DMS 273 (cell line): ENCODE results near the gene CERS6.
"Not testable (repeated sequence)": the region's sequence is repeated elsewhere in the genome, so short reads cannot be mapped to it uniquely, and the experiment has no call there.

Experiments used
- DNase-seq: peaks from one replicate; lab custom pipeline; 2025; ENCODE audit not compliant: unreplicated experiment; lab: John Stamatoyannopoulos, UW

CERS6 gene

GRCh38 chr2:168662651-168663208, 206.7 kb downstream of the CERS6 start:
- no peak for DNase-seq

DNA sequence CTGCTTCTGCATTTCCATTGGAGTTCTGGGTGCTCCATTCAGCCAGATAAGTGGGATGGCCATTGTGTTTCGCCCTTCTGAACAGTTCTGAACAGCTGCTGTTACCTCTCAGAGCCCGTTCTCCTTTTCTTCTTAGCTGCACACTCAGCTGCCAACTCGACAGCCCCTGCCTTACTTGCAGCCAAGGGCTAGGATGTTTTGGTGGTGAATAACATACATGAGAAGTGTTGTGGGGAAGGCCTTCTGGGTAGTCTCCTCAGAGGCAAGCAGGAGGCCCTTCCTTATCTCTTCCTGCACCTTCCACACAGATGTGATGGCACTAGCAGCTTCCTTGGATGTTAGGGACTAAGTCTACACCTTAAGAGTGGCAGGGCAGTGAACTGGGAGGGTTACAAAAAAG, 207.9 kb downstream of the CERS6 start:
- DNase-seq: no peak

GRCh38 chr2:168664715-168665114, 208.6 kb downstream of the CERS6 start:
- not testable (repeated sequence) for DNase-seq

- no peak for DNase-seq
These were observed 210.3 kb downstream of the CERS6 start for GRCh38 chr2:168666339-168666738.

- DNase-seq: no peak
These were observed 211.1 kb downstream of the CERS6 start for GRCh38 chr2:168667156-168667555.

DNA sequence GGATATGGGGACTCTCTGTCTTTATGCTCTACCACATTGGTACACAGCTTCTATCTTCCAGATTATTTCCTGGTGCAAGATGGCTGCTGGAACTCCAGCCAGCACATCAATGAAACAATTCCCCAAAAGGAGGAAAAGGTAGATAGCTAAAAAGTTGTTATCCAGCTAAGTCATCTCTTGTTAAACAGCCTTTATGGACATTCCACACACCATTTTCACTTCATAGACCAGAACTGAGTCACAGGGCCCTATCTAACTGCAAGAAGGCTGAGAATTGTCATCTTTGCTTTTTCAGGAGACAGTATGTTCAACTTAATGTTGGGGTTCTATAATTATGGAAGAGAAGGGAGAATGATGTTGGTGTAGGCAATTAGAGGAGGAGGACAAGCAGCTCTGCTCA, 213.1 kb downstream of the CERS6 start:
- DNase-seq: no peak

DNA sequence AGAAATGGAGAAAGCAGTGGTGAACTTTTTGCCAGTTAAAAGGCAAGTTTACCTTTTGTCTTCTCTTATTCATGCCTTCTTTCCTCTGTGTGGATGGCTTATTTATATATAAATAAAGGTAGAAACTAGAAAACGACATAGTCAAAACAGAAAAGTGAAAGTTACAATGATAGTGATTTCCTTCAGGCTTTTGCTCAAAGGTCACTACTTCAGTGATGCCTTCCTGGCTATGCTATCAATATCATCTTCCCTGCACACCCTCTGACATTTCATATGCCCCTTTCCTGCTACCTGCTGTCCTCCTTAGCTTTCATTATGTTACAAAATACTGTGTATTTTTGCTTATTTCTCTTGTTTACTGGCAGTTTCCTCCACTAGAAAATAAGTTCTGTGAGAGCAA, 214.4 kb downstream of the CERS6 start:
- no peak for DNase-seq

GRCh38 chr2:168671932-168672331, 215.9 kb downstream of the CERS6 start:
- DNase-seq: no peak

DNA sequence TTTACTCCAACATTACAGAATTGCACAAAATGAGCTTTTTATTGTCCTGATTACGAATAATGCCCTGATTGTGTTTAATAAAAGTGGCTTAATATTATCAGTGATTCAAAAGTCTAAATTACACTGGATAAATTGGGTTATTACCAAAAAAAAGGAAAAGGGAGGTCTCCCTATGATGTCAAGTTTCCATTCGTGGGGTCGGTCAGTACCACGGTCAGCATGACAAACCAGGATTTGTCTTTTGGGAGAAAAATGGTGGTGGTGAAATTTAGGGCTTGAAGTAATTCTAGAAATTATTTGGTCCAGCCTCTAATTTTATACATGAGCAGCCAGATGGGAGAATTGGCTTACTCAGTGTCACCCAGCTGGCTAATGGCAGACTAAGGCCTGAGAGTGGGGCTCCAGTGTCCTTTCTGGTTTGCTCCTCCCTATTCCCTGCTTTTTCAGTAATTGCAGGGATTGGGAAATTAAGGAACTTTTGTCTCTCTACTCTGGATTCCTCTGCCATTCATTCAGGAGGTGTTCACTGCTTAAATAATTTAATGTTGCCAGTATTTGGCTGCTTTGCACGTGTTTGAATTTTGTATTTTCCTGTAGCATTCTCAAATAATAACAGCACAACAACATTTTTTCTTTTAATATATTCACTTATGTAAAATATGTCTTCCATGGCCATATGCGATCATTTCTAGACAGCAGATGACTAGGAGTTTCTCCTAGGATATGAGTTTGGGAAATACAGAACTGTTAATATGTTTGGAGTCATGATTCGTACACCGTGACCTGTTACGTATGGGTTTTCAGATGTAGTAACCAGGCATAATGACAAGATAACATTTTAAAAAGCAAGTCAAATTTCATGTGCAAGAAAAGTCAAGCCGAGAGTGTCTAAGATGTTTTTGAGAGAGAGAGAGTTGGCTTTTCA, 217.5 kb downstream of the CERS6 start:
- peak; percentile 80 for DNase-seq

- no peak for DNase-seq
These were observed 222.2 kb downstream of the CERS6 start for GRCh38 chr2:168678153-168678853.

DNA sequence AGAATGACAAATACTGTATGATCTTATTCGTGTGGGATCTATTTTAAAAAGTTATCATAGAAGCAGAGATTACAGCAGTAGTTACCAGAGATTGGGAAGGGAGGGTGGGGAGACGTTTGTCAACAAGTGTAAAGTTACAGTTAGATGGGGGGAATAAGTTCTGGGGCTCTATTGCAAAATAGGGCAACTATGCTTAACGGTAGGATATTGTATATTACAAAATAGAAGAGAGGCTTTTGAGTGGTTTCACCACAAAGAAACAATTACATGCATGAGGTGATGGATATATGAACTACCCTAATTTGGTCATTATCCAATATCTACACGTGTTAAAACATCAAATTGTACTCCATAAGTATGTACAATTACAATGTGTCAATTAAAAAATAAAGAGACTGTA, 223.0 kb downstream of the CERS6 start:
- DNase-seq: no peak

- DNase-seq: no peak
These were observed 223.8 kb downstream of the CERS6 start for GRCh38 chr2:168679741-168680310.

- DNase-seq: no peak
These were observed 227.9 kb downstream of the CERS6 start for GRCh38 chr2:168683996-168684395.

DNA sequence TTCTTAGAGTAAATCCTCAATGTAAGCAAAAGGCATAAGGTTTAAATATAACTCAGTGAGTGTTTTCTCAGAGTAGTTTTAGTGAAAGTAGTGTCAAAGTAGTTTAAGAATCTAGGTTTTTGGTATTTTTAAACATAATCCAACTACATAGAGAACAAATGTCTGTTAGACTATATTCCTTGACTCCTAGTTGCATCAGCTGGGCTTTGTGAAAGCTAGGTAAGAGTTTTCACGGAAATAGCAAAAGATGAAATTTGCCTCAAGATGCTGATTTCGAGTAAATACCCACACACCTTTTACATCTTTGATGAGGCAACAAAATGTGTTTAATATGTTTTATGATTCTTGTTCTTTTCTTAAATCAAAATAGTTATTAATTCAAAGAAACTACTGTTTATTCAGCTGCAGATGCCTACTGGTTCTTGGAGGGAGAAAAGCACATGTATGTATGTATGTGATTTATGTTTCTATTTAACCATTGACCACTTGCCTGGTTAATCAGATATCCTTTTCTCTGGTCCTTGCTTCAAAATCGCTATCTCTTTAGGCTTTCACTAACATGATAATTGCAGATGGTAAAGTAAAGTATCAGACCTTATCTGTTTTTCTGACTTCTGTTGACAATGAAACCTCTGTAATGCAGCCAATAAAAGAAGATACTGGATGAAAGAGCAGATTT, 229.0 kb downstream of the CERS6 start:
- DNase-seq: no peak

GRCh38 chr2:168685600-168686451, 229.8 kb downstream of the CERS6 start:
- DNase-seq: no peak

DNA sequence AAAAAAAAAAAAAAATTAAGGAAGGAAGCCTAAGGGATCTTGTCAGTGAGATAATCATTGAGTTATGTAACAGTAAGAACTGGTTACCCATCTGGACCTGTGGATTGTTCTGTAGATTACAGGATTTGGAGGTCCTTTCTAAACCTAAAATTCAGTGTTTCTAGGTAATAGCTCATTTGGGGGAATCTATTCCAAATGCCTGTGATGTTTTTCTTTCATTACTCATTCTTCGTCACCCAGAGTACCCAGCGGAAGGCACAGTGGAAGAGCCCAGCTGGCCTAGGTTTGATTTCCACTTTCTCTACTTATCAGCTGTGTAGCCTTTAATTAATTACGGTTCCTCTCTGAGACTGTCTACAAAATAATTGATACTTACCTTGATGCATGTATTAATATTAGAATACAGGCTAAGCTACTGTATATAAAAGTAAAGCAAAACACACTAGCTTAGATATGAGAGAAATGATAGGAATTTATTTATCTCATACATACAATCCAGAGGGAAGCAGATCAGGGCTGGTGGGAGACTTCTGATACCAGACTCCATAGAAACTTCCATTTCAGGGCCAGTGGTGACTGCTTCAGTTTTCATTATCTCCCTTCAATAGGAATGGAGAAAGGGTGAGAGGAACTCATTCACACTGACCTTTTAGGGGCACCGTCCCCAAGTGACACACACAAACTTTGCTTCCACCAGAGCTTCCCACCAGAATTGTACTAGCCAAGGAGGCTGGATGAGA, 230.6 kb downstream of the CERS6 start:
- DNase-seq: no peak

DNA sequence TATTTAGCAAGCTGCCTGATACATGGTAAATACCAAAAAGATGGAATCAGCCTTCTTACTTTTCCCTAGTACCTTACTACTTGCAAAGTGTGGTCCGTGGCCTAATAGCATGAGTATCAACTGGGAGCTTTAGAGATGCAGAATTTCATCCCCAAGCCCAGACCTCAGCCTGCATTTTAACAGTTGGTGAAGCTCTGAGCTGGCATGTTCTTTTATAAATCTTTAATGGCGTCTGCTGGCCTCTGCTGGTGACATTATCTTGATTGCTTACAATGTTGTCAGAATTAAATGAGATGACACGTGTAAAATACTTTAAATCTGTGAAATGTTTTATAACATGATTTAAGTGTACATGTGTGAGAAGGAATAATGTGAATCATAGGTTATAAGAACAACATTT, 231.2 kb downstream of the CERS6 start:
- DNase-seq: peak; percentile 46

- no peak for DNase-seq
These were observed 234.4 kb downstream of the CERS6 start for GRCh38 chr2:168690381-168690885.

DNA sequence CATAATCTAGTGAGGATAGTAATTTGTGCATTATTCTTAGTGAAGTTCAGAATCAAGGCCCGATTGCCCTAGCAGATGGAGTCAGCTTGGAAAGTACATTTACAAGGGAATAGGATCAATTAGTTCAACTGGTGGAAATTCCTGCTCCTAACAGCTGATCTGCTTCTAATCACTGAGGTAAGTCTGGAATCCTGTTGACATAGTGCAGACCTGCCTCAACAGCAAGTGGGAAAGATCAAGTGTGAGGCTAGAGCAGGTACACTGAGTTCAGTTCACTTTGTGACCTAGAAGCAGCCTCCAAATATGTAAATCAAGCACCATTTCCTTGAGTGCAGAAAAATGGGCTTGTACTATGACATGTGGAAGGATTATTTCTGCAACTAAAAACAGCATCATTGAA, 235.1 kb downstream of the CERS6 start:
- DNase-seq: no peak
